Ishikawa (cell line): Measurements from ENCODE around the gene FNBP1.

ENCODE experiments used
- EP300 ChIP-seq: IDR thresholded peaks from 2 replicates; pipeline ENCODE4 v1.6.1; 2012; ENCODE audit warnings: borderline replicate concordance
- RAD21 ChIP-seq: IDR thresholded peaks from 2 replicates; pipeline ENCODE4 v1.6.1; 2012; ENCODE audit warnings: low read depth
- TF ChIP-seq, protein P1 (sequence below): IDR thresholded peaks from 2 replicates; pipeline ENCODE4 v1.6.1; 2012
- TF ChIP-seq, protein P2 (sequence below): IDR thresholded peaks from 2 replicates; pipeline ENCODE4 v1.6.1; 2012; ENCODE audit warnings: low read depth, mild to moderate bottlenecking
- TF ChIP-seq, protein P3 (sequence below): IDR thresholded peaks from 2 replicates; pipeline ENCODE4 v1.6.1; 2012

DNA sequence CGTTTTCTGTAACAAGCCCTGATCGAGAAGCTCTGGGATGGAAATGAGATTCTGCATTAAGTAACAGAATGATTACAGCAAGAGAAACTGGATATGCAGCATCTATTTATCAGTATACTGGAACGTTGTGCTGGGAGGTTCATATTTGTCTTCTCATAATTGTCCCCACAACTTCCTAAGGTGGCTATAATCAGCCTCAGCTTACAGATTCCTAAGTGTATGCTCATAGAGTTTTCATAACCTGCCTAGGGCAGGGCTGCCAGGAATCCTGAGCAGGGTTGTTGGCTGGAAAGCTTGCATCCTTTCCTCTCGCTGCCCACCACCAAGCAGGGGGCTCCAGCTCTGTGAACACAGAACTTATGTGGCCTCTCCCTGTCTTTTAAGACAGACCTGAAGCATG is 70.2 kb downstream of the FNBP1 start:
- TF ChIP-seq, protein P1, sequence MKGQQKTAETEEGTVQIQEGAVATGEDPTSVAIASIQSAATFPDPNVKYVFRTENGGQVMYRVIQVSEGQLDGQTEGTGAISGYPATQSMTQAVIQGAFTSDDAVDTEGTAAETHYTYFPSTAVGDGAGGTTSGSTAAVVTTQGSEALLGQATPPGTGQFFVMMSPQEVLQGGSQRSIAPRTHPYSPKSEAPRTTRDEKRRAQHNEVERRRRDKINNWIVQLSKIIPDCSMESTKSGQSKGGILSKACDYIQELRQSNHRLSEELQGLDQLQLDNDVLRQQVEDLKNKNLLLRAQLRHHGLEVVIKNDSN: no peak
- TF ChIP-seq, protein P2, sequence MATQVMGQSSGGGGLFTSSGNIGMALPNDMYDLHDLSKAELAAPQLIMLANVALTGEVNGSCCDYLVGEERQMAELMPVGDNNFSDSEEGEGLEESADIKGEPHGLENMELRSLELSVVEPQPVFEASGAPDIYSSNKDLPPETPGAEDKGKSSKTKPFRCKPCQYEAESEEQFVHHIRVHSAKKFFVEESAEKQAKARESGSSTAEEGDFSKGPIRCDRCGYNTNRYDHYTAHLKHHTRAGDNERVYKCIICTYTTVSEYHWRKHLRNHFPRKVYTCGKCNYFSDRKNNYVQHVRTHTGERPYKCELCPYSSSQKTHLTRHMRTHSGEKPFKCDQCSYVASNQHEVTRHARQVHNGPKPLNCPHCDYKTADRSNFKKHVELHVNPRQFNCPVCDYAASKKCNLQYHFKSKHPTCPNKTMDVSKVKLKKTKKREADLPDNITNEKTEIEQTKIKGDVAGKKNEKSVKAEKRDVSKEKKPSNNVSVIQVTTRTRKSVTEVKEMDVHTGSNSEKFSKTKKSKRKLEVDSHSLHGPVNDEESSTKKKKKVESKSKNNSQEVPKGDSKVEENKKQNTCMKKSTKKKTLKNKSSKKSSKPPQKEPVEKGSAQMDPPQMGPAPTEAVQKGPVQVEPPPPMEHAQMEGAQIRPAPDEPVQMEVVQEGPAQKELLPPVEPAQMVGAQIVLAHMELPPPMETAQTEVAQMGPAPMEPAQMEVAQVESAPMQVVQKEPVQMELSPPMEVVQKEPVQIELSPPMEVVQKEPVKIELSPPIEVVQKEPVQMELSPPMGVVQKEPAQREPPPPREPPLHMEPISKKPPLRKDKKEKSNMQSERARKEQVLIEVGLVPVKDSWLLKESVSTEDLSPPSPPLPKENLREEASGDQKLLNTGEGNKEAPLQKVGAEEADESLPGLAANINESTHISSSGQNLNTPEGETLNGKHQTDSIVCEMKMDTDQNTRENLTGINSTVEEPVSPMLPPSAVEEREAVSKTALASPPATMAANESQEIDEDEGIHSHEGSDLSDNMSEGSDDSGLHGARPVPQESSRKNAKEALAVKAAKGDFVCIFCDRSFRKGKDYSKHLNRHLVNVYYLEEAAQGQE: no peak
- TF ChIP-seq RAD21: no peak
- no peak for TF ChIP-seq EP300
- TF ChIP-seq, protein P3, sequence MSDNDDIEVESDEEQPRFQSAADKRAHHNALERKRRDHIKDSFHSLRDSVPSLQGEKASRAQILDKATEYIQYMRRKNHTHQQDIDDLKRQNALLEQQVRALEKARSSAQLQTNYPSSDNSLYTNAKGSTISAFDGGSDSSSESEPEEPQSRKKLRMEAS: no peak
